ENCODE data around the gene NOTCH2. TPM values are rescaled to one million over a fixed set of nuclear protein-coding genes. Genes with fewer than 3 reads are reported as not detected.
"Not testable (repeated sequence)": the region's sequence is repeated elsewhere in the genome, so short reads cannot be mapped to it uniquely, and the experiment has no call there.

NOTCH2 gene
- 17.8 TPM for polyA plus RNA-seq (2013, experiment 1 of 2)
- 18.8 TPM for polyA plus RNA-seq (2013, experiment 2 of 2)

DNA sequence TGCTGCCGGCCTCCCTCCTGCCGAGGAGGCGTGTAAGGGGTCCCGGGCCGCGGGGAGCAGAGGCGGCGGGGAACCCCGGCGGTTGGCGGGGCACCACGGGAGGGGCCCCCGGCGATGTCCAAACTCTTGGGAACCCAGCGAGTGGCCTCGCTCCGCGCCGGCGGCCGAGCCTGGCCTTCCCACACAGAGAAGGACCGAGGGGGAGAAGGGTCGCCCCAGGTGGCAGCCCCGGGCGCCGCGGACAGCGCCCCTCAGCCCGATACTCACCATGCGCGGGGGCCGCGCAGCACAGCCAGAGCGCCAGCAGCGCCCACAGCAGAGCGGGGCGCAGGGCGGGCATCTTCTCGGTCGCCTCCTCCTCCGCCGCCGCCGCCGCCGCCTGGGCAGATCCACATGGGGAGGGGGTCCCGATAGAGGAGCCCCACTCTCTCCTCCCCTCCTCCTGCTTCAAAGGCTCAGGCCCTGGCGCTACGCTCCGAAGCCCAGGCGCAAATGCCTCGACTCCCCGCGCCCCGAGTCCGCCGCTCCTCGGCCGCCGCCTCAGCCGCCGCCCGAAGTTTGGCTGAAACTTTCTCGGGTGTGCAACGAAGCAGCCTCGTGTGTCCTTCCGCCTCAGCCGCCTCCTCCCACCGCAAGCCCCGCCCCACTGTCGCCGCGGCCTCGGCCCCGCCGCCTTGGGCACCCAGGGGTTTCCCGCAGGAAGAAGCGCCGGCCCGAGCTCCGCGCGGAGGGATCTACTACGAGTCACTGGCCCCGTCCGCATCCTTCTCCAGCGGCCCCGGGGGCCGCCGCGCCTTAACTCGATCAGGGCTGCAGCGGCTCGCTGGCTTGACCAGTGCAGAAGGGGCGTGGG lies at the start of gene NOTCH2:
Gene NOTCH2 (minus strand): TSS at position 596 of the 853 bp plus-strand sequence. CDS start 256 bp downstream, at position 340.
- H3K9ac ChIP-seq (ENCODE audit: low read depth, low read length), result not testable (repeated sequence)

DNA sequence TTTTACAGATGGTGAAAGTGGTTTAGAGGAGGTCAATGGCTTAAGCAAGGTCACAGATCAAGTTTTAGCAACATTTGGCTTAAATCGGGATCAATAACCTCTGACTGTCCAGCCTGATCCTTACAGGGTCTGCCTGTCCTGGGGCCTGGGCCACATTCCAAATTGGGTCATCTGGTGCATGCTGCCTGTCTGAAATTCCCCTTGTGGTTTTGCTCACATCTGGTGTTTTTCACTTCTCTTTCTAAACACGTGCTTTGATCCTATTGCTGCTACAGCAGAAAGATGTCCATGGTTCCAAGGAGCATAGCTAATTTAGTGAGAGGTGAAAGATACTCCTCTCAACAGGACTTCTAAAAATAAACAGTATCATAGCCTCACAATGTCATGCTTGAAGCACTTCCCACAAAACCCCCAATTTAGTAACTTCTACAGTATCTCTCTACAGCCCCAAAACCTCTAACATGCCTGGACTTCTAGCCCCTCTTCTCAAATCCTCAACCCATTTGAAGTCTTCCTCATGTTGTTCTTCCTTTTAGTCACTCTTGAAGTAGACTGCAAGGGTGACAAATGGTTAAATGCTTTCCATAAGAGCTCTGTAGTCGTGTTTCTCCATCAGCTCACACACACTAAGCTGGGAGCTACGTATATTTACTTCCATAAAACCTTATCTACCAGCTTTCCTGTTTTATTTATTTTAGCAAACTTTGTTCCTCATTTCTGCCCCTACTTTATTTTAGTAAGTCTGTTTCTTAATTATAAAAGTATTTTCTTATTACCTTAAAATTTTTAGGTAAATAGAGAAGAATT lies 48.1 kb upstream of the NOTCH2 start:
- not testable (repeated sequence) for H3K4me1 ChIP-seq (ENCODE audit: insufficient read depth, low read length); H3K9me3 ChIP-seq (ENCODE audit: insufficient read depth, low read depth, low read length)

More for the DNA sequence above, at the start of gene NOTCH2:
- H3K4me3 ChIP-seq (ENCODE audit: low read length), result peak within 1 kb of the TSS; percentile 48
- H3K36me3 ChIP-seq (ENCODE audit: insufficient read depth, low read length); H3K27me3 ChIP-seq (ENCODE audit: insufficient read depth, low read length); H3K27ac ChIP-seq (ENCODE audit: low read depth, low read length); H3K9me3 ChIP-seq (ENCODE audit: insufficient read depth, low read depth, low read length); H3K4me1 ChIP-seq (ENCODE audit: insufficient read depth, low read length): not testable (repeated sequence)
- under 1% methylated on average over 44 of the region's 95 CpGs for WGBS

DNA sequence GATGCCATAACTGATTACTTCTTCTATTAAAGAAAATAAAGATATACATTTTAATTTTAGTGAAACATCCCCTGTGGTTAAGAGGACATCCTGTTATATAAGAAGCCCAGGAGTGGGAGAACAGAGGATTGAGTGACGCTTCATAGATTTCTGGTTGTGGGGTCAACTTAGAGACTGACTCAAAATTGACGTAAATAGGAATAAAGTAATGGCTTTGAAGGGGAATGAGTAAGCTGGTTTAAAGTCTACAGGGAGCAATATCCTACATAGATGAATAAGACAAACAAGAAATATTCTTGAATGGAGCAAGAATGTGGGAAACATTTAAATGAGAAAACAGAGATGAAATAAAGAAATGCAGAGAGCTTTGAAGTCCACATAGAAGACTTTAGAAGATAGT lies 46.6 kb upstream of the NOTCH2 start:
- H3K4me3 ChIP-seq (ENCODE audit: low read length); H3K27me3 ChIP-seq (ENCODE audit: insufficient read depth, low read length); H3K9me3 ChIP-seq (ENCODE audit: insufficient read depth, low read depth, low read length); H3K9ac ChIP-seq (ENCODE audit: low read depth, low read length); H3K27ac ChIP-seq (ENCODE audit: low read depth, low read length); H3K4me1 ChIP-seq (ENCODE audit: insufficient read depth, low read length); H3K36me3 ChIP-seq (ENCODE audit: insufficient read depth, low read length): not testable (repeated sequence)
- WGBS, result 98% methylated on average over 2 of the region's 2 CpGs

More for the DNA sequence above, 48.1 kb upstream of the NOTCH2 start:
- not testable (repeated sequence) for H3K9ac ChIP-seq (ENCODE audit: low read depth, low read length); H3K27me3 ChIP-seq (ENCODE audit: insufficient read depth, low read length); H3K36me3 ChIP-seq (ENCODE audit: insufficient read depth, low read length); H3K27ac ChIP-seq (ENCODE audit: low read depth, low read length); H3K4me3 ChIP-seq (ENCODE audit: low read length)
- 89% methylated on average over 1 of the region's 4 CpGs for WGBS

GRCh38 chr1:120113134-120113533 lies 43.7 kb upstream of the NOTCH2 start:
- not testable (repeated sequence) for H3K27me3 ChIP-seq (ENCODE audit: insufficient read depth, low read length); H3K9me3 ChIP-seq (ENCODE audit: insufficient read depth, low read depth, low read length); H3K4me1 ChIP-seq (ENCODE audit: insufficient read depth, low read length); H3K36me3 ChIP-seq (ENCODE audit: insufficient read depth, low read length); H3K4me3 ChIP-seq (ENCODE audit: low read length); H3K27ac ChIP-seq (ENCODE audit: low read depth, low read length); H3K9ac ChIP-seq (ENCODE audit: low read depth, low read length)
- no CpG with 5 or more reads among the region's 3 CpGs for WGBS

- H3K27me3 ChIP-seq (ENCODE audit: insufficient read depth, low read length); H3K36me3 ChIP-seq (ENCODE audit: insufficient read depth, low read length); H3K9me3 ChIP-seq (ENCODE audit: insufficient read depth, low read depth, low read length); H3K4me1 ChIP-seq (ENCODE audit: insufficient read depth, low read length); H3K9ac ChIP-seq (ENCODE audit: low read depth, low read length); H3K27ac ChIP-seq (ENCODE audit: low read depth, low read length); H3K4me3 ChIP-seq (ENCODE audit: low read length): not testable (repeated sequence)
- no CpG with 5 or more reads among the region's 5 CpGs for WGBS
Measured at GRCh38 chr1:120112212-120112611, 42.8 kb upstream of the NOTCH2 start.

DNA sequence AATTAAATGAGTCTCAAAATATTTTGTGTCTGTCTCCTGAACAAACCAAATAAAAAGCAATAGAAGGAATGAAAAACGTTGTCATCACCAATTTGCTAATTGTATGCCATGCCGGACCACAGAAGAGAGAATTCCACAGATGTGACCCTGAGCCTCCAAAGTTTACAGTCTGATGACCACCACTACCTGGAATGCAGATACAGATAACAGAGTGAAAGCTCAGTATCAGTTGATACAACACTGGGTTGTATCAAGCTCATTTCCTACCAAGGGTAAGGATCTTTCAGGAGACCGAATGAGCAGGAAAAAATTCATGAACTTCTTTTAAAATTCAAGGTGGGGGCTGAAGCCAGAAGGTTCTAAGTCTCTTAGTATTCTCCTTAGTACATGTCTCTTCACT lies 42.3 kb upstream of the NOTCH2 start:
- H3K4me1 ChIP-seq (ENCODE audit: insufficient read depth, low read length); H3K4me3 ChIP-seq (ENCODE audit: low read length); H3K27ac ChIP-seq (ENCODE audit: low read depth, low read length); H3K27me3 ChIP-seq (ENCODE audit: insufficient read depth, low read length); H3K36me3 ChIP-seq (ENCODE audit: insufficient read depth, low read length); H3K9ac ChIP-seq (ENCODE audit: low read depth, low read length); H3K9me3 ChIP-seq (ENCODE audit: insufficient read depth, low read depth, low read length): not testable (repeated sequence)
- WGBS, result no CpG with 5 or more reads among the region's 3 CpGs

GRCh38 chr1:120111008-120111407 lies 41.5 kb upstream of the NOTCH2 start:
- not testable (repeated sequence) for H3K36me3 ChIP-seq (ENCODE audit: insufficient read depth, low read length); H3K4me1 ChIP-seq (ENCODE audit: insufficient read depth, low read length); H3K27me3 ChIP-seq (ENCODE audit: insufficient read depth, low read length); H3K9ac ChIP-seq (ENCODE audit: low read depth, low read length); H3K27ac ChIP-seq (ENCODE audit: low read depth, low read length); H3K9me3 ChIP-seq (ENCODE audit: insufficient read depth, low read depth, low read length); H3K4me3 ChIP-seq (ENCODE audit: low read length)
- WGBS, result no CpG with 5 or more reads among the region's 2 CpGs

GRCh38 chr1:120109656-120110055 lies 40.2 kb upstream of the NOTCH2 start:
- not testable (repeated sequence) for H3K27me3 ChIP-seq (ENCODE audit: insufficient read depth, low read length); H3K9me3 ChIP-seq (ENCODE audit: insufficient read depth, low read depth, low read length); H3K9ac ChIP-seq (ENCODE audit: low read depth, low read length); H3K4me1 ChIP-seq (ENCODE audit: insufficient read depth, low read length); H3K36me3 ChIP-seq (ENCODE audit: insufficient read depth, low read length); H3K4me3 ChIP-seq (ENCODE audit: low read length); H3K27ac ChIP-seq (ENCODE audit: low read depth, low read length)
- WGBS, result 100% methylated on average over 3 of the region's 9 CpGs

DNA sequence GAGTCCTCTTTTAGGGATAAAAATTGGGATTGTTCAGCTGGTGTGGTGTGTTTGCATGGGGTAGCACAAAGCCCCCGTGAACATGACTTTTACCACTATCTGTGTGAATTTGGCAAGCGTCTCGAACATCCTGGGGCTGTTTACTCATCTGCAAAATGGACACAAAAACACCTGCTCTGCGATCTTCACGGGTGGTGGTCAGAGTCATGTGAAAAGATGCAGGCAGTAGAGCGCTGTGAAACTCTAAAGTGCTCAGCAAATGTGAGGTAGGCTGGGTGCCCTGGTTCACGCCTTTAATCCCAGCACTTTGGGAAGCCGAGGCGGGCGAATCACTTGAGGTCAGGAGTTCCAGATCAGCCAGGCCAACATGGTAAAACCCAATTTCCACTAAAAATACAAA lies 39.7 kb upstream of the NOTCH2 start:
- H3K27me3 ChIP-seq (ENCODE audit: insufficient read depth, low read length); H3K36me3 ChIP-seq (ENCODE audit: insufficient read depth, low read length); H3K9ac ChIP-seq (ENCODE audit: low read depth, low read length); H3K4me1 ChIP-seq (ENCODE audit: insufficient read depth, low read length); H3K4me3 ChIP-seq (ENCODE audit: low read length); H3K9me3 ChIP-seq (ENCODE audit: insufficient read depth, low read depth, low read length); H3K27ac ChIP-seq (ENCODE audit: low read depth, low read length): not testable (repeated sequence)
- WGBS, result 91% methylated on average over 4 of the region's 10 CpGs

DNA sequence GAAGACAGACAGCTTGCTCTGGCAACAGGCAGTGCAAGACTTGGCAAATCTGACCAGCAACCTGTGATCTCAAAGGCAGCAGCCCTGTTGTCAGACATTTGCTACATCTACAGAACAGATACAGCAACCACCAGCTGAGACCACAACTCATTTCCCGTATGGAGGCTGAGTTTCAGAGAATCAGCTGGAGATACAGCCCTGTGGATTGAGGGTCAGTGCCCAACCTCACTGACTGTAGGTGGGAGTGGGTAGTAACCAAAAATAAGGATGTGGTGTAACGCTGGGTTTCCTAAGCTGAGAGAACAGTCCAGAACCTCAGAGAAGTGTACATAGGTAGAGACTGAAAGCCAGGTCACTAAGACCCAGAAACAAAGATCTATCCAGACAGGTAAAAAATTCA lies 35.8 kb upstream of the NOTCH2 start:
- H3K4me1 ChIP-seq (ENCODE audit: insufficient read depth, low read length); H3K27me3 ChIP-seq (ENCODE audit: insufficient read depth, low read length); H3K4me3 ChIP-seq (ENCODE audit: low read length); H3K9me3 ChIP-seq (ENCODE audit: insufficient read depth, low read depth, low read length); H3K36me3 ChIP-seq (ENCODE audit: insufficient read depth, low read length); H3K27ac ChIP-seq (ENCODE audit: low read depth, low read length); H3K9ac ChIP-seq (ENCODE audit: low read depth, low read length): not testable (repeated sequence)
- 87% methylated on average over 1 of the region's 2 CpGs for WGBS

- H3K4me1 ChIP-seq (ENCODE audit: insufficient read depth, low read length); H3K4me3 ChIP-seq (ENCODE audit: low read length); H3K27ac ChIP-seq (ENCODE audit: low read depth, low read length); H3K36me3 ChIP-seq (ENCODE audit: insufficient read depth, low read length); H3K9me3 ChIP-seq (ENCODE audit: insufficient read depth, low read depth, low read length); H3K27me3 ChIP-seq (ENCODE audit: insufficient read depth, low read length); H3K9ac ChIP-seq (ENCODE audit: low read depth, low read length): not testable (repeated sequence)
- WGBS, result no CpG with 5 or more reads among the region's 3 CpGs
Measured at GRCh38 chr1:120103768-120104167, 34.3 kb upstream of the NOTCH2 start.

Measured in HUES64 (cell line).